Parietal lobe (tissue), 1 donor: ENCODE results near the gene OAF. TPM values are rescaled to one million over a fixed set of nuclear protein-coding genes. Genes with fewer than 3 reads are reported as not detected.

Experiments
- total RNA-seq: library from RNA; depleted of rRNA; stranded (reverse); fragments of >200 nt; gene quantifications from one replicate; pipeline ENCODE4 v1.2.3, GENCODE V29; 2014

The OAF gene
- 1.9 TPM for total RNA-seq

DNA sequence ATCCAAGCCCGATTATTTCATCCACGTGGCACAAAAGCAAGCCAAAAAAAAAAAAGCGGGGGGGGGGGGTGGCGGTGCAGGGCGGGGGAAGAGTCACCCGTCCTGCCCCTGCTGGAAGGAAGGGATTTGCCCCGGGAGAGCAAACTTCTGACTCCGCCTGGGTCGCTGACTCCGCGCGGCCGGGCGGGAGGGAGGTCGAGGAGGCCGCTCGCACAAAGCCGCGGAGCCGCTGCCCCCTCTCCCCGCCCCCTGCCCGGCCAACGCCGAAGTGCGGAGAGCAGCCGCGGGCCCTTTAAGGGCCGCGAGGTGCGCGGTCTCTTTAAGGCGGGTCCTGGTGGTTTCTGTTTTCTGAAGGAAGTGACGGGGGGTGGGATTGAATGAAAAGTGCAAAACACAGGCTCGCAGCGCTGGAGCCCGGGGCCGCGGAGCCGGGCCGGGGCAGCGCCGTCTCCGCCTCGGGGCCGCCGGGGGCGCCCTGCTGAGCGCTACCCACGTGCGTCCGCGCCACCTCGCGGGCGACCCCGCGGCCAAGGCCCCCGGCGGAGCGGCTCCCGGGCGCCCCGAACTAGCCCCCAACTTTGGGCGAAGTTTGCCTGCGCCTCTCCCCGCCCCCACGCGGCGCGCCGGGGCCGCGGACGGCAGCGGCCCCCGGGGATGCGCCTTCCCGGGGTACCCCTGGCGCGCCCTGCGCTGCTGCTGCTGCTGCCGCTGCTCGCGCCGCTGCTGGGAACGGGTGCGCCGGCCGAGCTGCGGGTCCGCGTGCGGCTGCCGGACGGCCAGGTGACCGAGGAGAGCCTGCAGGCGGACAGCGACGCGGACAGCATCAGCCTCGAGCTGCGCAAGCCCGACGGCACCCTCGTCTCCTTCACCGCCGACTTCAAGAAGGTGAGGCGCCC lies at the start of gene OAF:
Gene OAF, plus strand, starts transcription at position 407 of the 896 bp plus-strand sequence. Its CDS starts 248 bp downstream, at position 655.

DNA sequence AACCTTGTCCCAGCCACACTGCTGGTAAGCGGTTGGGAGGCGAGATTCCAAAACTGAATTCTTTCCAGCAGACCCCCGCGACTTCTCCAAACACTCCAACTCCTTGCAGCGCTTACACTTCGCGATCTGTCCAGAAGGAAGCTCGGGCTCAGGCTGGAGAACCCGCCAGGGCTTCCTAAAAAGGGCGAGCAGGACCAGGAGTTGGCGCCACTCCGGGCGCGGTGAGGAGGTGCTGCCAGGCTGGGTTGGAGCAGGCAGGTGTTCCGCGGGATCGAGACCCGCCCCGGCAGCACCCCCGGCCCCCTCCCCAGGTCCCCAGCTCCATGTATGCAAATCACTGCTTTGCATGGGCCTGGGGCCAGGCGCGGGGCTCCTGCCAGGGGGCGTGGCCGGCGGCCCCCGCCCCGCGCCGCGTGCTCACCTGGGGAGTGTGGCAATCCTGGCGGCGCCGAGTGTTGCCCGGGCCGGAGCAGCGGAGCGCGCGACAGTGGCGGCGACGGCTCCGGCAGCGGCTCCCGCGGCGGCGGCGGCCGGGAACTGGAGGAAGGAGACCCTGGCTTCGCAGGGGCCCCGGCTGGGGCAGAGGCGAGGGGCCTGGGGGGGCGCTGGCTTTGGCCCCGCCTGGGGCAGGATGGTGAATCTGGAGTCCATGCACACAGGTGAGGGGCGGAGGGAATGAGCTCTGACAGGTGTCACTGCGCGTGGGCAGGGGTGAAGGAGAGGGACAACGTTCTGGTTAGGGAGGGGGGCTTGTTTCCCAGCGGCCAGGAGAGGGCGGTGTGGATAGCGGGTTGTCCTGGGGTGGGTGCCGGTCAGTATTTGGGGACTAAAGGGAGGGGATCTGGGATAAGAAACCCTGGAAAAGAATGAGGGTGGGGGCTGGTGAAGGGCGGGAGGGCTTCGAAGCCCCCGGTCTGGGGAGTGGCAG lies 29.1 kb downstream of the OAF start, which contains the start of gene POU2F3:
Gene POU2F3, plus strand, starts transcription at position 428 of the 928 bp plus-strand sequence. Its CDS starts 204 bp downstream, at position 632.

Other genes starting within 250 kb of the OAF start
- gene TRIM29, start 72.9 kb upstream of the OAF start, total RNA-seq: not detected
- not detected for gene POU2F3, start 29.1 kb downstream of the OAF start, total RNA-seq
- gene TLCD5, start 114.3 kb downstream of the OAF start, total RNA-seq: 21.6 TPM
- 310 TPM for gene ARHGEF12, start 125.4 kb downstream of the OAF start, total RNA-seq